Measurements from ENCODE around the gene SERPINA10.

- no peak for TF ChIP-seq CTCF (IDR thresholded peaks at IDR 0.05; ENCODE audit: low read depth, low read length, poor library complexity, severe bottlenecking)
- TF ChIP-seq EZH2phosphoT487 (IDR thresholded peaks at IDR 0.05; ENCODE audit: borderline replicate concordance, low read length): no peak
Measured at GRCh38 chr14:94342334-94342934, 49.4 kb upstream of the SERPINA10 start.

All from DOHH2 (cell line).